Ammon's horn (tissue), 1 donor: ENCODE measurements around the gene ELP5.

Source experiments
- DNase-seq: peaks from one replicate; pipeline ENCODE4 v3.0.0-alpha.2; 2016; ENCODE audit warnings: low spot score

Gene ELP5

DNA sequence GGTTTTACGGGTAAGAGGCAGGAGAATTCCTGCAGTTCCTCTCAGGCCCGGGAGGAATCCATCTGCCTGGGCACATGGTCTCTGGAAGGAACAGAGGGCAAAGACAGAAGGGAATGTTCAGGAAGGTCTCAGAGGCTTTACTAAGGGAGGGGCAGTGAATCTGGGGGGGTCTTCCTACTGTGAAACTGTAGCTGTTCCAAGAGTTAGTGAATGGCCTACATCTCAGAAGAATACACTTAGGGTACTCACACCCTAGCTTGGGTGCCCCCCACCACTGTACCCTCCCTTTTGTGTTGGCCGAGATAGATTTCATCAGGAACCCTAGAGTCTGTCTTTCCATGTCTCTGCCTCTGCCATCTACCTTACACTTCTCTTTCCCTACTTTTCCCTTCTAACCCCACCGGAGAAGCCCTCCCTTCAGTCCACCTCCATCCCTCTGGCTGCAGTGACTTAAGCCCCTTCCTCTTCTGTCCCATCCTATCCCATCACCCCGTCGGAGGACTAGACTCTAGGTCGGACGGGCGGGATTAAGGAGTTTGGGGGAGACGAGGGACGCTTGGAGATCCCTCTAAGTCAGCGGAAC is 32.7 kb upstream of the ELP5 start:
- DNase-seq = no peak

- peak; percentile 93 for DNase-seq
Observed at GRCh38 chr17:7219812-7220592, 32.0 kb upstream of the ELP5 start, which contains the start of the genes ACADVL and DLG4. Gene ACADVL (plus strand): TSS chr17:7219938. CDS start chr17:7219985, 47 bp downstream. Gene DLG4 (minus strand): TSS chr17:7219836.

DNA sequence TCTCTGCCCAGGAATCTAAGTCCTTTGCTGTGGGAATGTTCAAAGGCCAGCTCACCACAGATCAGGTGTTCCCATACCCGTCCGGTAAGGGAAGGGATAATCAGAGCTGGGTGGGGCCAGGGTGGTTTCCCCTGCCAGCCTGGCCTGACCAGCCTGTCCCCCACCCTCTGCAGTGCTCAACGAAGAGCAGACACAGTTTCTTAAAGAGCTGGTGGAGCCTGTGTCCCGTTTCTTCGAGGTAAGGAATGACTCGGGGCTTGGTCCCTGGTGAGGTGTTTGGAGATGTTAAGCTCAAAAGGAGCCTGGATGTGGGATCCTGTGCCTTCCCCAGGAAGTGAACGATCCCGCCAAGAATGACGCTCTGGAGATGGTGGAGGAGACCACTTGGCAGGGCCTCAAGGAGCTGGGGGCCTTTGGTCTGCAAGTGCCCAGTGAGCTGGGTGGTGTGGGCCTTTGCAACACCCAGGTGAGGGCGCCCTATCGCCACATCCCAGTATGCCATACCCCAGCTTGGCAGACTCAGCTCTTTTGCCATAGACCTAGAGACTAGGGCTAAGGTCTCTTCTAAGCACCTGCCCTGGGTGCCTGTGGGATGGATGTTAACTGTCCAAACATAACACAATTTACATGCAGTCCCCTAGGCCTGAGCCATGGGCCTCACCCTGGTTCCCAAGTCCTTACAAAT is 31.3 kb upstream of the ELP5 start:
- DNase-seq = no peak

GRCh38 chr17:7221278-7222092 is 30.5 kb upstream of the ELP5 start:
- no peak for DNase-seq

- DNase-seq = no peak
Observed at GRCh38 chr17:7222093-7222971, 29.7 kb upstream of the ELP5 start.

DNA sequence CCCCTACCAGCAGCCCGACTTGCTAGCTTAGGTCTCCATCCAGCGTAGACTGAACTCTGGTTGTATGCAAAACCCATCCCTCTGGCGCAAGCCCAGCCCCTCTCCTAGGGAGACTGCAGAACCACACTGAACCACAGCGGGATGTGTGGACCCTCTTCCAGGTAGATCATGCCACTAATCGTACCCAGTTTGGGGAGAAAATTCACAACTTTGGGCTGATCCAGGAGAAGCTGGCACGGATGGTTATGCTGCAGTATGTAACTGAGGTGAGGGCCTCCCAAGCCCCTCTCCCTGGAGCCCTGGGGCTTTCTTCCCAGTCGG is 29.1 kb upstream of the ELP5 start:
- DNase-seq = no peak

GRCh38 chr17:7223375-7223774 is 28.6 kb upstream of the ELP5 start:
- no peak for DNase-seq

DNA sequence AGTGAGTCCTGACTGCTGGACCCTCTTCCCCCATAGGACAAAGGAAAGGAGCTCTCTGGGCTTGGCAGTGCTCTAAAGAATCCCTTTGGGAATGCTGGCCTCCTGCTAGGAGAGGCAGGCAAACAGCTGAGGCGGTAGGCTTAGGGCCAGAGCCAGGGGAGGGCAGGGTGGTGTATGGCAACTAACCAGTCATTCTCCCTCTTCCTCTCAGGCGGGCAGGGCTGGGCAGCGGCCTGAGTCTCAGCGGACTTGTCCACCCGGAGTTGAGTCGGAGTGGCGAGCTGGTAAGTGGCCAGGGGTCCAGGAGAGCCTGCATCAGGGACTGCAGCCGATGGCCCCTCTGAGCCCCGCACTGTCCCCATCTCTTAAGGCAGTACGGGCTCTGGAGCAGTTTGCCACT is 27.9 kb upstream of the ELP5 start:
- no peak for DNase-seq

- no peak for DNase-seq
Observed at GRCh38 chr17:7224661-7225111, 27.3 kb upstream of the ELP5 start.

- no peak for DNase-seq
Observed at GRCh38 chr17:7225711-7226331, 26.2 kb upstream of the ELP5 start.

- no peak for DNase-seq
Observed at GRCh38 chr17:7226721-7227710, 25.0 kb upstream of the ELP5 start.

GRCh38 chr17:7228920-7229319 is 23.1 kb upstream of the ELP5 start:
- DNase-seq = no peak

DNA sequence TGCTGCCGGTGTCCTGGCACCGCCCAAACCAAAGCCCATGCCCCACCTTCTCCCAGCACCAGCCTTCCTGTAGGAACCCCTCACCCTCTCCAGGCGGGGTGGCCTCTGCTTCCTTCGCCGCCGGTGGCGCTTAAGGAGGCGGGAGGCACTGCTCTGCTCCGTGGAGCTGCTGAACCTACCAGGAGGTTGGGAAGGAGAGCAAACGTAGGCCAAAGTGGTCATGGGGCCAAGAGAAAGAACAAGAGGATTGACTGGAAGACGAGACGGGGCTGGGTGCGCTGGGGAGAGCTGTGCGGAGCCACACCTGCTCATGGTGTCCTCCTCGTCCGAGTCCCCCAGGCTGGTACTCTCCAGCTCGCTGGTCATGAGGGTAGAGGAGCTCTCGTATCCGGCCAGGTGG is 22.5 kb upstream of the ELP5 start:
- no peak for DNase-seq

DNA sequence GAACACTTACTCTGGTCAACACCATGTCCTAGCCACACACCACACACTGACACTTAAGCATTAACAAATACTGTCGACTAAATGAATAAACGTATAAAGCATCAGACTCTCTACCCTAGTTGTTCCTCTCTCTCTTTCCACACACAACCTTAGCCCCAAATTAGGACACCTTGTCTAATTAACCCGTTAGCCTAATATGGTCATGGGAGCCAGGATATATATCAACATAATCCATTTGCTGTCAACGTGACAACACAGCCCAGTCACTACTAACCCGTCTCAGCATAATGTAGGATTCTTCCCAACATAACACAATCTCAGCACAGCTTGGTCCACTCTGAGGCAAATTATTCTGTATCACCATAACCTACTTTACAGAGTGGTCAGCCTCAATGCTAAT is 19.9 kb upstream of the ELP5 start:
- no peak for DNase-seq

- DNase-seq = no peak
Observed at GRCh38 chr17:7233701-7234082, 18.3 kb upstream of the ELP5 start.

- peak; percentile 98 for DNase-seq
Observed at GRCh38 chr17:7234083-7234951, 17.7 kb upstream of the ELP5 start, which contains the start of gene DVL2. Gene DVL2 (minus strand): TSS chr17:7234517. CDS start chr17:7234262, 255 bp downstream.

GRCh38 chr17:7235693-7236665 is 16.0 kb upstream of the ELP5 start:
- no peak for DNase-seq
